ENCODE data around the gene UBE2QL1. TPM values are rescaled to one million over a fixed set of nuclear protein-coding genes. Genes with fewer than 3 reads are reported as not detected.
"Not testable (repeated sequence)": the region's sequence is repeated elsewhere in the genome, so short reads cannot be mapped to it uniquely, and the experiment has no call there.

UBE2QL1 gene
- total RNA-seq, 2 experiments from 2014 or later: 0.33 to 0.45 TPM

- POLR2A ChIA-PET: no interaction called here
- H3K36me3 Mint-ChIP-seq (ENCODE audit: low read depth): no peaks in the 10 kb centered on the region
- intact Hi-C loops (cut with DNase I, micrococcal nuclease): no loop called here
Observed at GRCh38 chr5:6510132-6510531, 61.5 kb downstream of the UBE2QL1 start.

GRCh38 chr5:6510973-6511372, 62.3 kb downstream of the UBE2QL1 start:
- Histone ChIP-seq H3K4me1 (ENCODE audit: insufficient read depth, low read length) (no peaks in the 10 kb centered on the region), H3K27ac (ENCODE audit: low read depth in 1 of 2, low read length in 2 of 2) (no peak overlapping the region), H3K36me3 (ENCODE audit: insufficient read depth, low read length) (no peaks in the 10 kb centered on the region), H3K4me3 (ENCODE audit: low read length) (no peak overlapping the region), H3K9me3 (ENCODE audit: control insufficient read depth in 1 of 2, insufficient read depth in 1 of 2, low read length in 2 of 2) (peaks cover 0 to 17% of the 10 kb centered on the region in 2 experiments), H3K27me3 (ENCODE audit: control insufficient read depth in 1 of 2, insufficient read depth in 2 of 2, low read length in 2 of 2) (peaks cover 7 to 9% of the 10 kb centered on the region in 2 experiments)
- Mint-ChIP-seq H3K27me3 (peaks cover 30% of the 10 kb centered on the region), H3K4me1 (ENCODE audit: low read depth) (no peaks in the 10 kb centered on the region), H3K9me3 (no peaks in the 10 kb centered on the region), H3K4me3 (no peak overlapping the region), H3K27ac (no peak overlapping the region), H3K36me3 (ENCODE audit: low read depth) (no peaks in the 10 kb centered on the region)
- no peak for ATAC-seq (ENCODE audit: poor library complexity)
- no peak for TF ChIP-seq CTCF (IDR thresholded peaks at IDR 0.05)
- intact Hi-C loops (cut with DNase I, micrococcal nuclease): no loop called here
- POLR2A ChIA-PET: no interaction called here
- CTCF ChIA-PET: no interaction called here
- no peak for DNase-seq

More at GRCh38 chr5:6510132-6510531, 61.5 kb downstream of the UBE2QL1 start:
- H3K36me3 ChIP-seq (ENCODE audit: insufficient read depth, low read length): no peaks in the 10 kb centered on the region
- no peaks in the 10 kb centered on the region for H3K4me1 Mint-ChIP-seq (ENCODE audit: low read depth)
- CTCF ChIA-PET: no interaction called here
- no peaks in the 10 kb centered on the region for H3K4me1 ChIP-seq (ENCODE audit: insufficient read depth, low read length)
- H3K27ac Mint-ChIP-seq: no peak overlapping the region
- no peak overlapping the region for H3K4me3 ChIP-seq (ENCODE audit: low read length)
- no peak overlapping the region for H3K27ac ChIP-seq (ENCODE audit: low read depth in 1 of 2, low read length in 2 of 2)
- H3K4me3 Mint-ChIP-seq: no peak overlapping the region
- peaks cover 39% of the 10 kb centered on the region for H3K27me3 Mint-ChIP-seq
- DNase-seq (no peak), ATAC-seq (ENCODE audit: poor library complexity) (no peak)
- no peak for TF ChIP-seq CTCF (IDR thresholded peaks at IDR 0.05)
- H3K9me3 Mint-ChIP-seq: no peaks in the 10 kb centered on the region
- H3K9me3 ChIP-seq (ENCODE audit: control insufficient read depth in 1 of 2, insufficient read depth in 1 of 2, low read length in 2 of 2): peaks cover 0 to 17% of the 10 kb centered on the region in 2 experiments
- H3K27me3 ChIP-seq (ENCODE audit: control insufficient read depth in 1 of 2, insufficient read depth in 2 of 2, low read length in 2 of 2): peaks cover 7 to 9% of the 10 kb centered on the region in 2 experiments

- H3K27me3 ChIP-seq (ENCODE audit: control insufficient read depth in 1 of 2, insufficient read depth in 2 of 2, low read length in 2 of 2); H3K36me3 ChIP-seq (ENCODE audit: insufficient read depth, low read length); H3K4me1 Mint-ChIP-seq (ENCODE audit: low read depth); H3K27ac Mint-ChIP-seq; H3K27ac ChIP-seq (ENCODE audit: low read depth in 1 of 2, low read length in 2 of 2); H3K4me3 ChIP-seq (ENCODE audit: low read length); ATAC-seq (ENCODE audit: poor library complexity); H3K36me3 Mint-ChIP-seq (ENCODE audit: low read depth); H3K9me3 Mint-ChIP-seq; intact Hi-C loops (cut with DNase I, micrococcal nuclease); POLR2A ChIA-PET; H3K9me3 ChIP-seq (ENCODE audit: control insufficient read depth in 1 of 2, insufficient read depth in 1 of 2, low read length in 2 of 2); CTCF ChIA-PET; H3K4me3 Mint-ChIP-seq; H3K4me1 ChIP-seq (ENCODE audit: insufficient read depth, low read length); DNase-seq: not testable (repeated sequence)
- peaks cover 24% of the 10 kb centered on the region for H3K27me3 Mint-ChIP-seq
Observed at GRCh38 chr5:6515812-6516211, 67.2 kb downstream of the UBE2QL1 start.

- DNase-seq: no peak
- H3K36me3 Mint-ChIP-seq (ENCODE audit: low read depth): no peaks in the 10 kb centered on the region
- no peak overlapping the region for H3K27ac Mint-ChIP-seq
- peaks cover 32% of the 10 kb centered on the region for H3K27me3 Mint-ChIP-seq
- ATAC-seq (ENCODE audit: poor library complexity): no peak
- ChIA-PET POLR2A (no interaction called here), CTCF (no interaction called here)
- intact Hi-C loops (cut with DNase I, micrococcal nuclease): no loop called here
- no peaks in the 10 kb centered on the region for H3K4me1 Mint-ChIP-seq (ENCODE audit: low read depth)
- Histone ChIP-seq H3K27ac (ENCODE audit: low read depth in 1 of 2, low read length in 2 of 2) (no peak overlapping the region), H3K27me3 (ENCODE audit: control insufficient read depth in 1 of 2, insufficient read depth in 2 of 2, low read length in 2 of 2) (peaks cover 4 to 5% of the 10 kb centered on the region in 2 experiments), H3K9me3 (ENCODE audit: control insufficient read depth in 1 of 2, insufficient read depth in 1 of 2, low read length in 2 of 2) (no peaks in the 10 kb centered on the region), H3K36me3 (ENCODE audit: insufficient read depth, low read length) (no peaks in the 10 kb centered on the region), H3K4me1 (ENCODE audit: insufficient read depth, low read length) (no peaks in the 10 kb centered on the region), H3K4me3 (ENCODE audit: low read length) (no peak overlapping the region)
- no peak for TF ChIP-seq CTCF (IDR thresholded peaks at IDR 0.05)
- no peak overlapping the region for H3K4me3 Mint-ChIP-seq
- H3K9me3 Mint-ChIP-seq: no peaks in the 10 kb centered on the region
Observed at GRCh38 chr5:6516823-6517222, 68.2 kb downstream of the UBE2QL1 start.

Measured in CD4-positive, alpha-beta T cell (primary cell).